ENCODE data around the gene PODN.

PODN gene, protein sequence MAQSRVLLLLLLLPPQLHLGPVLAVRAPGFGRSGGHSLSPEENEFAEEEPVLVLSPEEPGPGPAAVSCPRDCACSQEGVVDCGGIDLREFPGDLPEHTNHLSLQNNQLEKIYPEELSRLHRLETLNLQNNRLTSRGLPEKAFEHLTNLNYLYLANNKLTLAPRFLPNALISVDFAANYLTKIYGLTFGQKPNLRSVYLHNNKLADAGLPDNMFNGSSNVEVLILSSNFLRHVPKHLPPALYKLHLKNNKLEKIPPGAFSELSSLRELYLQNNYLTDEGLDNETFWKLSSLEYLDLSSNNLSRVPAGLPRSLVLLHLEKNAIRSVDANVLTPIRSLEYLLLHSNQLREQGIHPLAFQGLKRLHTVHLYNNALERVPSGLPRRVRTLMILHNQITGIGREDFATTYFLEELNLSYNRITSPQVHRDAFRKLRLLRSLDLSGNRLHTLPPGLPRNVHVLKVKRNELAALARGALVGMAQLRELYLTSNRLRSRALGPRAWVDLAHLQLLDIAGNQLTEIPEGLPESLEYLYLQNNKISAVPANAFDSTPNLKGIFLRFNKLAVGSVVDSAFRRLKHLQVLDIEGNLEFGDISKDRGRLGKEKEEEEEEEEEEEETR

DNA sequence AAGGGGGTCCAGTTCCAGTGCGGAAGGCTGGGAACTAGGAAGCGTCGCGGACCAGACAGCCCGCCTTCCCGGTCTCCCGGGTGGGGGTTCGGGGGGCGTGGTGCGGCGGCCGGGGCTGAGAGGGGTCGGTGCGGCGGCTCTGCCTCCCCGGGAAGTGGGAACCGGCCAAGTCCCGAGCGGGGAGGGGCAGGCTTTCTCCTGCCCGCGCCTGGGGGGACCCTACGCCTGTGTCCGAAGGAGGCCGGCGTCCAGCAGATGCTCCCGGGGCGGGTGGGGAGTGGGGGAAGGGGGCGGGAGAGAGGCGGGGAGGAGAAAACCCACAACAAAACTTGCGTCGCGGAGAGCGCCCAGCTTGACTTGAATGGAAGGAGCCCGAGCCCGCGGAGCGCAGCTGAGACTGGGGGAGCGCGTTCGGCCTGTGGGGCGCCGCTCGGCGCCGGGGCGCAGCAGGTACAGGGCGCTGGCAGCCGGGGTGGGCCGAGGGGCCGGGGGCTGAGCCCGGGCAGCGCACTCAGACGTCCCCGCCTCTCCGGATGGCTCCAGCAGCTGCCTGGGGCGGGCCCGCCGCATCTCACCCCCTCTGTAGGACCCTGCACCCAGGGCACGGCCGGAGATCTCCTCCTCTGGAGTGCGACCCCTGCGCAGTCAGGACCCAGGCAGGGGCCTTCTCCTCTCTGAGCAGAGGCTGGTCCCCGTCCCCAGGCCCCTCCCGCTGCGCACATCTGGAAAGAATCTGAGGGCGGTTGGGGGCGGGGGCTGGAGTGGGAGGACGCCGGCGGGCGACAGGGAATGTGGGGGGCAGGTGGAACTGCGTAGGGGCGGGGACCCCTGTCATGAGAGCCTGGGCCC lies at the start of gene PODN:
Gene PODN, plus strand, starts transcription at position 355 of the 849 bp plus-strand sequence. CDS start 7,643 bp downstream, outside the sequence.
- no peak for DNase-seq (ENCODE audit: extremely low read depth in 1 of 2, low read depth in 1 of 2)

GRCh38 chr1:53014791-53015507 lies 47.1 kb upstream of the PODN start:
- DNase-seq (ENCODE audit: extremely low read depth in 1 of 2, low read depth in 1 of 2): peak; percentile 43 to 50

DNA sequence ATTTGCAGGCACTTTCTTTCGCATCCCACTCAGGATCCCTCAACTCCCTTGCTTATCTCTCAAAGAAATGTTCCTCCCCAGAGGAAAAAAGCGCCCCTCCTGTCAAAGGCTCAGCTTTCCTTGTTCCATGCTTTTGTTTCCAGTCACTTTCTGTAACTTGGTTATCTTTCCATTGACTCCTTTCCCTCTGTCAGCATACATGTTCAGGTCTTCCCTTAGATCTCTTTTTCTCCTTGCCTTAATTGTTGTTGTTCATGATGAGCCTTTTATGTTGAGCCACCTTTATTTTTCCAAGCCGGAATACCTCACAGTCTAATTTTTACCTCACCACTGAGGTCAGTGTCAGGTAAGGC lies 46.5 kb upstream of the PODN start:
- no peak for DNase-seq (ENCODE audit: extremely low read depth in 1 of 2, low read depth in 1 of 2)

DNA sequence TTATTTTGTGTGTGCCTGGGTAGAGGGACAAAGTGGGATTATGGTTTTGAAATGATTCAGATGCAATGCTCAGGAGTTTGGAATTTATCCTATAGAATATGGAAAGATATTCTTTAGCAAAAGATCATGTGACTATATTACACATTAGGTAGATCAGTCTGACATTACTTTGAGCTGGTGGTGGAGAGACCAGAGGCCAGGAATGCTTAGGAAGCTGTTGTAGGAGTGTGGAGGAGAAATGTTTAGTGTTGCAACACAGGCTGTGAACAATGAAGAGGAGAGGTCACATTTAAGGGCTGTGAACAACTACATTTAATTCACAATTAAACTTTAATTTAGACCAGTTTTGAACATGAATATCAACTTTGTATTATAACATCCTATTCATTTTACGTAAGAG lies 45.3 kb upstream of the PODN start:
- no peak for DNase-seq (ENCODE audit: extremely low read depth in 1 of 2, low read depth in 1 of 2)

DNA sequence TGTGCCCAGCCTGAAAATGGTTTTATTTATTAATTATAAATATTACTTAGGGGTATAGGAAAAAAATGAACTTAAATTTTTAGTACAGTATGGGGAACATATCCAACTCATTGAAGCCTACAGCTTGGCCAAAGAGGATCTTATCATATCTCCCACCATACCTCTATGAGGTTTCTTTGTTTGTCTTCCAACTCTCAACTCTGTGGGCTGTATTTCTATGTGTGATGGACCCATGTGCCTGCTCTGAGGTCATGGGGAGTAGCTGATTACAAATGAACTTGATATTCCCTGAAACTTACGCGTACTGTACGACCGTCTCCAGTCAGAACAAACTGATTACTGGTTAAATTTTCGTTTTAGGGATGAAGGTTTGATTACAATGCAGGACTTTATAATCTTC lies 41.4 kb upstream of the PODN start:
- no peak for DNase-seq (ENCODE audit: extremely low read depth in 1 of 2, low read depth in 1 of 2)

- DNase-seq (ENCODE audit: extremely low read depth in 1 of 2, low read depth in 1 of 2): no peak
Measured at GRCh38 chr1:53022179-53022578, 39.8 kb upstream of the PODN start.

- DNase-seq (ENCODE audit: extremely low read depth in 1 of 2, low read depth in 1 of 2): no peak
Measured at GRCh38 chr1:53023546-53023945, 38.5 kb upstream of the PODN start.

DNA sequence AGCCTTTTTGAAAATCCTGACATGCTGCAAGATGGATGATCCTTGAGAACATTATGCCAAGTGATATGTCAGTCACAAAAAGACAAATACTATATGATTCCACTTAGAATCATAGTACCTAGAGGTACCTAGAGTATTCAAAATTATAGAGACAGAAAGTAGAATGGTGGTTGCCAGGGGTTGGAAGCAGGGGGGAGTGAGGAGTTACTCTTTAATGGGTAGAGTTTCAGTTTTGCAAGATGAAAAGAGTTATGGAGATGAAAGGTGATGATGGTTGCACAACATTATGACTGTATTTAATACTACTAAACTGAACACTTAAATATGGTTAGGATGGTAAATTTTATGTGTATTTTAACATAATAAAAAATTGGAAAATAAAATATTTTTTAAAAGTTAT lies 37.9 kb upstream of the PODN start:
- DNase-seq (ENCODE audit: extremely low read depth in 1 of 2, low read depth in 1 of 2): no peak

DNA sequence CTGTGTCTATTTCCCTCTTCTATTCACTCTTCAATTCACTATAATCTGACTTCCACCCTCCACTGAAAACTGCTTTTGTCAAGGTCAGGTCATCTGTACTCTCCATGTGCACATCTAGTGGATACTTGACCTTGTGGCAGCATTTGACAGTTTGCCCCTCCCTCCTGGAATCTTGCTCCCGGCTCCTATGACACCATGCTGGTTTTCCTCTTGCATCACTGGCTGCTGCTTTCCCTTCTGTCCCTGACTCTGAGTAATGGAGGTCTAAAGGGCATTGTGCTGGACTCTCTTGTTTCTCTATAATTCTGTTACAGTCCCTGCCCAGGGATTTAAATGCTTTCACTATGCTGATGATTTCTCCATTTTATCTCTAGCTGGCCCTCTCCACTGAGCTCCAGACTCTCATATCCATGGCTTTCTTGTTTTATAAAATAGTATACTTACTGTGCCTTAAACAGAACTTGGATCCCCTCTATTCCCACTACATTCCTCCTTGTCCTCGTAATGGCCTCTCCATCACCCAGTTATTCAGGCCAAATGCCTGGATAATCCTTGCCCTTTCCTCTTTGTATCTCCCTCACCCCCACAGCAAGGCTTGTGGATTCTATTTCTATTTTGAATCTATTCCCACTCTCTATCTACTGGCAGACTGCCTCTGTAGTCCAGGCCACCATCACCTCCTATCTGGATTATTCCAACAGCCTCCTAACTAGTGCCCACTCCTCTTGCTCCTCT lies 36.8 kb upstream of the PODN start:
- no peak for DNase-seq (ENCODE audit: extremely low read depth in 1 of 2, low read depth in 1 of 2)

DNA sequence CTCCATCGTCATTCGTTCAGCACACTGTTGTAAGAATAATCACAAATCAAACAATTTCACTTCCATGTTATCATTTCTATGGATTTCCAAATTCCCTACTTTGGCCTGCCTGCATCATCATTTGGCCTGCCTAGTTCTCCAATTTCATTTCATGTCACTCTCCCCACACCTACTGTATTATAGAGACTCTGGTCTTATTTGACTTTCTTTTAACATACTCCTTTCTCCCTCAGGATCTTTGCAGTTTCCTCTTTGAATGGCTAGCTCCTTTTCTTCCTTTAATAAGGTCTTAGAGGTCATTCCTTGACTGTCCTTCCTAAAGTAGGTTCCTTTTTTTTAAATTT lies 36.3 kb upstream of the PODN start:
- no peak for DNase-seq (ENCODE audit: extremely low read depth in 1 of 2, low read depth in 1 of 2)

- no peak for DNase-seq (ENCODE audit: extremely low read depth in 1 of 2, low read depth in 1 of 2)
Measured at GRCh38 chr1:53026254-53026653, 35.8 kb upstream of the PODN start.

DNA sequence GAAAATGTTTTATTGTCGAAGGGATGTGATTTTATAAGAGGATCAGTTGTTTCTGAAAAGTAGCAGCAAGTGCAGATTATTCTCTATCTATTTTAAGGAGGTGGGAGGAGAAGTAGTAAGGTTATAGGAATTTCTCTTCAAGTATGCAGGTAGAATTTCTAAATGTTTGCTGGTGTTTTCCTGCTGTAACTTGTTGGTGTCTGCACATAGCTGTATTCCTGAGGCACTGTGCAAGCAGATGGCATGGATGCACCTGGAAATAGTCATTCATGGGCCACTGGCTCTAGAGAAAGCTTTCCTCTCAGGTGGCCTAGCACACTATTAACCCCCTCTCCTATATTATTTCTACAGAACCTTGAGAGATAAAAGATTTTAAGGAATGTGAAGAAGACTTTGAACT lies 30.3 kb upstream of the PODN start:
- DNase-seq (ENCODE audit: extremely low read depth in 1 of 2, low read depth in 1 of 2): no peak

DNA sequence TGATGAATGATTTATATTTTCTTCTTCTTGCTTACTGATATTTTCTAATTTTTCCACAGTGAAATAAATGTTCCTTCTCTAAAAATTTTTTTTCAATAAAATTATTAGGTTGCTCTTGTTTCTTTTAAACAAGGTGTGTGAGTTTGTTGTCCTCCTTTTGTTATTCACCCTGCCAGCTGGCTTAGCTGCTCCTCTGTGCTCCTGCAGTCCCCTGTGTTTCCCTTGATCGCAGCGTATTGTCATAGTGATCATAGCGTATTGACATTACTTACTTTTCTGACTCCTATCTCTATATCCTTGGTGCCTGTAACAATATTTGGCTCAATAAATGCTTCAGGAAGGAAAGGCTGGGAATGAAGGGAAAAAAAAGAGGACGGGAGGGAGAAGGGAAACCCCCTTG lies 24.9 kb upstream of the PODN start:
- no peak for DNase-seq (ENCODE audit: extremely low read depth in 1 of 2, low read depth in 1 of 2)

GRCh38 chr1:53038566-53038965 lies 23.4 kb upstream of the PODN start:
- DNase-seq (ENCODE audit: extremely low read depth in 1 of 2, low read depth in 1 of 2): no peak

DNA sequence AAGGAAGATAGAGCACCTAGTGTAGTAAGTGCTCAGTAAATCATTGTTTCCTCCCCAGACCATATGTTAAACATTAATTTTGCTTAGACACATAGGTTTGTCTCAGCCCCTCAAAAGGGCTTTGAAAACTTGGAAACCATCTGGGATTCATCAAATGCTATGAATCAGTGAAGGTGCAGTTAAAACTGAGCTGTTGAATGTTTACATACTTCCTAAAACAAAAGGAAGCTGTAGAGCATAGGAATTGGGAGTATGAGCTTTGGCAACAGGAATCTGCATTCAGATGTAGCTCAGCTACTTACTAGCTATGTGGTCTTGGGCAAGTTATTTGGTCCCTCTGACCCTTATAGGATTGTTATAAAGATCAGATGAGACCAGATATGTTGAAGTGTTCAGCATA lies 18.7 kb upstream of the PODN start:
- no peak for DNase-seq (ENCODE audit: extremely low read depth in 1 of 2, low read depth in 1 of 2)

DNA sequence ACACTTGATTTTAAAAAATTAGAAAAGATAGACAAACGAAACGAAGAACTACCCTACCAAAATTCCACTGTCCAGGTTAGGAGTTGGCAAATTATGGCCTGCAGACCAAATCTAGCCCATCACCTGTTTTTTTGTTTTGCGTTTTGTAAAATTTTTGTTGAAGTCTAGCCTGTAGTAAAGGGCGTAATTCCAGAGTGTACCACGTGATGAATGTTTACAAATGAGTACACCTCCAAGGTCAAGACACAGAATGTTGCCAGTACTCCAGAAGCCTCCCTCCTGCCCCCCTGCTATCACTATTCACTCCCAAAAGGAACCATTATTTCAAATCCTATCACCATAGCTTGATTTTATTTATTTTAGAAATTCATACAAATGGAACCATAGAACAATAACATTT lies 17.1 kb upstream of the PODN start:
- no peak for DNase-seq (ENCODE audit: extremely low read depth in 1 of 2, low read depth in 1 of 2)

DNA sequence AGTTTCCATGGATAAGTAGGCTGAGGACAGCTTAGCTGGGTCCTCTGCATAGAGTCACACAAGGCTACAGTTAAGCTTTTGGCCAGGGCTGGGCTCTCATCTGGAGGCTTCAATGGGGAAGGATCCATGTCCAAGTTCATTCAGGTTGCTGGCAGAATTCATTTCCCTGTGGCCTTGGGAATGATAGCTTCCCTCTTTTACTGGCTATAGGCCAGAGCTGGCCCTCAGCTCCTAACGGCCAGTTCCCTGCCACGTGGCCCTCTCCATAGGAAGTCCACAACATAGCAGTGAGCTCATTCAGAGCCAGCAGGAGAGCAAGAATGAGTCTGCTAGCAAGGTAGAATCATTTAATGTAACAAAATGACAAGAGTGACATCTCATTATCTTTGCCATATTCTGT lies 15.1 kb upstream of the PODN start:
- DNase-seq (ENCODE audit: extremely low read depth in 1 of 2, low read depth in 1 of 2): no peak

- DNase-seq (ENCODE audit: extremely low read depth in 1 of 2, low read depth in 1 of 2): no peak
Measured at GRCh38 chr1:53047737-53048736, 14.0 kb upstream of the PODN start.

DNA sequence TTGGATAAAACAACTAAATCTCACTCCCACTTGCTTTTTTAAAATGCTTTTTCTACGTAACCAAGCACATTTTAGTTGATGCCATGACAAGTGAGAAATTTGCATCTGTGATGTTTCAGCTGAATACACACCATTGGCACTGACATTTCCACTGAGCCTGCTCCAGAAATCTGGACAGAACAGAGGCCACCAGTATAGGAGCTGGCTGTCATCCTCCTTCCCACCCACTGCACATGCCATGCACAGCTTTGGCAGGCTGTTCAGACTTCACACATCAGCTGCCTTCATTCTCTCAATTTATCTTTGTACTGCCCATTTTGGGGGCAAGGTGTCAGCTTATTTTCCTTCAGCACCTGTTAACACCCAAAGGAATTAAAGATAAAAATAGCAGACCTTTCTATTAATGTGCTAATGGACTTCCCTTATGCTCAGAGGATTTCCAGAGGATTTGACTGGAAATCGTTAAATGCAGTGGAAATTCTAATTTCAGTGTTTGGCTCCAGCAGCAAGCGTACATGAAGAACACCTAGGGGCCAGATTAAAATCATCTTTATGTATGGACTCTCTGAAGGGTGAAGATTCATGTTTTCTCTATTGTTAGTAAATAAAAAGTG lies 12.9 kb upstream of the PODN start:
- no peak for DNase-seq (ENCODE audit: extremely low read depth in 1 of 2, low read depth in 1 of 2)
